DOHH2 (cell line): Measurements from ENCODE around the gene SLA2.

ENCODE experiments used
- CTCF ChIP-seq: fragments of 200-600 bp; sonication (generic); IDR thresholded peaks from one replicate; pipeline ENCODE4 v1.5.1; 2014; ENCODE audit warnings: antibody characterized with exemption, mild to moderate bottlenecking, low read depth, low read length; ENCODE audit not compliant: poor library complexity, severe bottlenecking
- EZH2phosphoT487 ChIP-seq: fragments of 200-600 bp; sonication (generic); IDR thresholded peaks from 2 replicates; pipeline ENCODE4 v1.6.1; 2017; ENCODE audit warnings: borderline replicate concordance, mild to moderate bottlenecking, antibody characterized with exemption, low read length, moderate library complexity, mixed read lengths

DNA sequence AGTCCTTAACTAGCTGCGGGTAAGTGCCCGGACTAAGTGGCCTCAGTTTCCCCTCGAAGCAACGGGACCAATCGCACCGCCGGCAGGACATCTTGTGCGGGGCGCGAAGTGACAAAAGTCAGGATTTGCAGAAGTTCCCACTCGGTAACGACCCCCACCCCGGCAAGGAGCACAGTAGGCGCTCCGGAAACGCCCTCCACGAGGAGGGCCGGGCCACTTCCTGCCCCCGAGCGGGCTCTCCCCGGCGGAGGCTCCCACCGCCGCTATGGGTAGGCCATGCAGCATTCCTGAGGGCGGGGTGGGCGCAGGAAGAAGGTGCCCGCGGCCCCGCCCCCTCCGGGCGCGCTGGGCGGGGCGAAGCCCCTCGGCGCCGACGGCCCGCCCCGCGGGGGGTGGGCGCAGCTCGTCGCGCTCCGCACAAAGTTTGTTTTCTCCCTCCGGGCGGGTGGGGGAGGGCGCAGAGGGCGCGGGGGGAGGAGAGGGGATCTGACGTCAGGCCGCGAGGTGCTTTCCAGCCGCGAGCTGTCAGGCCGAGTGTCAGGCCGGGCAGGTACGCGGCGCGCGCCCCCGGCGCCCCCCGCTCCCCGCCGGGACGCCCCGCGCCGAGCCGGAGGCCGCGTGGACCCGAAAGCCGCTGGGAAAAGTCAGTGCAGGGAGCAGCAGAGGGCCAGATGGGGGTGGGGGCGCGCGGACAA lies 72.7 kb downstream of the SLA2 start, which contains the start of gene TGIF2:
- no peak for TF ChIP-seq CTCF
- no peak for TF ChIP-seq EZH2phosphoT487
